VCaP (cell line): ENCODE results near the gene KCNK3.

Experiments used
- H3K27ac ChIP-seq: fragments of 450-650 bp; 2 replicates; pipeline ENCODE4 v1.5.1; 2017
- TF ChIP-seq, protein P1 (sequence below): fragments of 450-650 bp; conservative IDR thresholded peaks from 2 replicates; pipeline ENCODE4 v1.5.1; 2017; ENCODE audit warnings: mild to moderate bottlenecking, moderate library complexity

The KCNK3 gene

DNA sequence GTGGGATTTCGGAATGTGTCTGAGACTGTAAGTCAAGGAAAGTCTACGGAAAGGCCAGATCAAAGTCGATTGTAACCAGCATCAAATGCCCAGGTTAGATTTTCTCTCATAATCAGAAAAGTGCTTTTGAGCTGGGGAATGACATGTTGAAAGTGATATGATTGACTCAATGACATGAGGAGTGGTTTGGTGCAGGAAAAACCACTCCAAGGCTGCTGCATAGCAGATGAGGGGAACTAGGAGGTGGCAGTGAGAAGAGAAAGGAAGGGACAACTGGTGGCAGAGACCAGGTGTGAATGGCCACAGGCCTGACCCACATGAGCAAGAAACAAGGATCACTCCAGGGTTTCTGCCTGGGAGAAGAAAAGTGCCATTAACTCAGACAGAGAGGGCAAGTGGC, 72.4 kb downstream of the KCNK3 start:
- H3K27ac ChIP-seq = peak overlapping the region; percentile 100
- TF ChIP-seq, protein P1, sequence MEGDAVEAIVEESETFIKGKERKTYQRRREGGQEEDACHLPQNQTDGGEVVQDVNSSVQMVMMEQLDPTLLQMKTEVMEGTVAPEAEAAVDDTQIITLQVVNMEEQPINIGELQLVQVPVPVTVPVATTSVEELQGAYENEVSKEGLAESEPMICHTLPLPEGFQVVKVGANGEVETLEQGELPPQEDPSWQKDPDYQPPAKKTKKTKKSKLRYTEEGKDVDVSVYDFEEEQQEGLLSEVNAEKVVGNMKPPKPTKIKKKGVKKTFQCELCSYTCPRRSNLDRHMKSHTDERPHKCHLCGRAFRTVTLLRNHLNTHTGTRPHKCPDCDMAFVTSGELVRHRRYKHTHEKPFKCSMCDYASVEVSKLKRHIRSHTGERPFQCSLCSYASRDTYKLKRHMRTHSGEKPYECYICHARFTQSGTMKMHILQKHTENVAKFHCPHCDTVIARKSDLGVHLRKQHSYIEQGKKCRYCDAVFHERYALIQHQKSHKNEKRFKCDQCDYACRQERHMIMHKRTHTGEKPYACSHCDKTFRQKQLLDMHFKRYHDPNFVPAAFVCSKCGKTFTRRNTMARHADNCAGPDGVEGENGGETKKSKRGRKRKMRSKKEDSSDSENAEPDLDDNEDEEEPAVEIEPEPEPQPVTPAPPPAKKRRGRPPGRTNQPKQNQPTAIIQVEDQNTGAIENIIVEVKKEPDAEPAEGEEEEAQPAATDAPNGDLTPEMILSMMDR = no peak

DNA sequence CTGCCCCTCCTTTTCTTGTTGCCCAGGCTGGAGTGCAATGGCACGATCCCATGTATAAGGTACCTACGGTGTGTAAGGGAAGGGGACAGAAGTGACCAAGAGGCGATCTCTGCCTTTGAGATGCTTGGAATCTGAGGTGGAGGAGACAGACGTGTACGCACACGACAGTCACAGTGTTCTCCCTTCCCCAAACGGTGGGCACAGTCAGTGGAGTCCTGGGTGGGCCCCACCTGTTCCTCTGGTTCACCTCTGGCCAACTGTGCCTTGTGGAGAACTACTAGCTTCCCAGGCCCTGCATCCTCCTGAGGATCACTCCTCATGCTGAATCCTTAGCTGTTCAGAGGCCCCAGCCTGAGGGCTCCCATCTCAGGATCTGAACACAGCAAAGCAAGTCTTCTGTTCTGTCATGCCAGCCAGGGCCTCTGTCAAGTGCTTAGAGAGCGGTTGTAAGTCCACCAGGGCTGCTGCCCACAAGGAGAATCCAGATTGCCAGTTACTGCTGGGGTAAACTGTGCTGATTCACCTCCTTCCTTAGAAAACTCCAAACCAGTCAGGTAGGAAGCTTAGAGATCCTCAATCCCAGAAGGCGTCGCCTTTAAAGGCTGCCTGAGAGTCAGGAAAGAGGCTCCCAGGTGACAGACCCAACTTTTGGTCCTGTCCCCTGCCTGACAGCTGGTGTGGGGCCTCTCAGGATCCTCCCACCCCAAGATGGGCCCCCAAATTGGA, 73.1 kb downstream of the KCNK3 start:
- peak overlapping the region; percentile 100 for H3K27ac ChIP-seq
- TF ChIP-seq, protein P1 = no peak

DNA sequence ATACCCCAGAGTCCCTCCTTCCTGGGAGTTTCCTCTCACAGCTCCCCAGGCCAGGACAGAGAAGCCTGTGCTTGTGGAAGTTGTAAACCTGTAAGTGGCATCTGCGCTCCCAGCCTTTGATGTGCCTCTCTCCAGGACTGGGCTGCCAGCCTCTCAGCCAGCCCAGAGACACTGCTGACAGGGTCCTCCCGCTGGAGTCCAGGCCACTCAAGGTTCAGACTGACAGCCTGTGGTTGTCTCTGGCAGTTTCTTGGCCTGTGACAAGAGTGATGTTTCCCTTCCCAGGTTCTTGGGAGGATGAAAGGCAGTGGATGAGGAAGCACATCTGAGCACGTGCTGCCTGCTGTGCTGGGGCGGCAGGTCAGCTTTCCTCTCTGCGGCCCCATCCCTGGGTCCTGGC, 74.6 kb downstream of the KCNK3 start:
- H3K27ac ChIP-seq = peak overlapping the region; percentile 100
- TF ChIP-seq, protein P1 = no peak

DNA sequence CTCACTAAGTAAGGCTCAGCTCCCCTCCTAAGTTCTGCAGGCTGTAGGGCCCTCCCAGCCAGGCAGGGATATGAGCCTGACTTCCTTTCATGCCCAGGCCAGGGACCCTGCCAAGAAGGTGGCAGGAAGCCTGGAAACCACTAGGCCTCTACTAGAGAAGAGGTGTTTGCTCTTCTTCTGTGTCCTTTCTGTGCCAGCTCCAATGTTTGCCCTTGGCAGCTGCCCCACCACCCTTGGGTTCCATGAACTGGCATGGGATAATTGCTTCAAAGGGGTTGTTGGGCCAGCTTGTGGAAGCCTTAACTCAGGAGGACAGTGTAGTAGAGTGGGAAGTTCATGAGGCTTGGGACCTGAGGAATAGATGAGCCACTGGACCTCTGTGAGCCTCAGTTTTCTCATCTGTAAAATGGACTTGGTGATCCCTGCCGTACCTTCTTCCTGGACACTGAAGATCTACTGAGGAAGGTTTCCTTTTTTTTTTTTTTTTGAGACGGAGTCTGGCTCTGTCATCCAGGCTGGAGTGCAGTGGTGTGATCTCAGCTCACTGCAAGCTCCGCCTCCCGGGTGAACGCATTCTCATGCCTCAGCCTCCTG, 75.5 kb downstream of the KCNK3 start:
- peak overlapping the region; percentile 100 for H3K27ac ChIP-seq
- TF ChIP-seq, protein P1 = no peak

DNA sequence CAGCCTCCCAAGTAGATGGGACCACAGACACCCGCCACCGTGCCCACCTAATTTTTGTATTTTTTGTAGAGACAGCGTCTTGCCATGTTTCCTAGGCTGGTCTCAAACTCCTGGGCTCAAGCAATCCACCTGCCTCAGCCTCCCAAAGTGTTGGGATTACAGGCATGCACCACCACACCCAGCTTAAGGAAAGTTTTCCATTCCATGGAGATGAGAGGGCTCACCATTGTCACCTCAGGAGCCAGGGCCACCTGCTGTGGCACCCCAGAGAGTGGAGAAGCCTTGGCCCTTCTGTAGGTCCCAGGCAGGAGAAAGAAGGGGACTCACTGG, 76.2 kb downstream of the KCNK3 start:
- H3K27ac ChIP-seq = peak overlapping the region; percentile 100
- TF ChIP-seq, protein P1 = no peak

DNA sequence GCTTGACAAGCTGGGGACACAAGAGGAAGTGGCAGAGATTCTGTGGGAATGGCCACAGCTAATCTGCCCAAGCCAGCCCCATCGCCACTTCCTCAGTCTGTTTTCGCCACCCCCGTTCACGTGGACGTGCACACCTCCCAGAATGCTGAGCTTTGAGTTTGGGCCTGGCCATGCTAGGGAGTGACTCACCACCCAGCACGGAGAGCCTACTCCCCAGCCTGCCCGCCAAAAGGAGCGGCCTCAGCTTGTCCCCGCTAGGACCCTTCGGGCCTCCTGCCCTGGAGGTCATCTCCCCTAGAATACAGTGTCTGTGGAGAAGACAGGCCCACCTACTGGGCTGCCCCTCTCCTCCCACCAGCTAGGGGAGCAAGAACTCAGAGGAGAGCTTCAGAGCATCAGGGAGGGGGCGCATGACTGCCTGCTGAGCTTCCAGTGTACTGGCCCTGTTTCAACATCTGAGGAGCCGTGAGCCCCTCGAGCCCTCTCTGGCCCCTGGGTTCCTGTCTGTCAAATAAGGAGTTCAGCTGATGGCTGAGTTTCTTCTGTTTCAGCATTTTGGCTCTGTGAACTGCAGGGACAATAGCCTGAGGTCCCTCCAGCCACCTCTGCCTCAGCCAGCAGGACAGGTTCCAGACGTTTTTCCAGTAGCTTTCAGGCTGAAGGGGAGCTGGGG, 76.7 kb downstream of the KCNK3 start:
- TF ChIP-seq, protein P1 = no peak
- peak overlapping the region; percentile 100 for H3K27ac ChIP-seq

DNA sequence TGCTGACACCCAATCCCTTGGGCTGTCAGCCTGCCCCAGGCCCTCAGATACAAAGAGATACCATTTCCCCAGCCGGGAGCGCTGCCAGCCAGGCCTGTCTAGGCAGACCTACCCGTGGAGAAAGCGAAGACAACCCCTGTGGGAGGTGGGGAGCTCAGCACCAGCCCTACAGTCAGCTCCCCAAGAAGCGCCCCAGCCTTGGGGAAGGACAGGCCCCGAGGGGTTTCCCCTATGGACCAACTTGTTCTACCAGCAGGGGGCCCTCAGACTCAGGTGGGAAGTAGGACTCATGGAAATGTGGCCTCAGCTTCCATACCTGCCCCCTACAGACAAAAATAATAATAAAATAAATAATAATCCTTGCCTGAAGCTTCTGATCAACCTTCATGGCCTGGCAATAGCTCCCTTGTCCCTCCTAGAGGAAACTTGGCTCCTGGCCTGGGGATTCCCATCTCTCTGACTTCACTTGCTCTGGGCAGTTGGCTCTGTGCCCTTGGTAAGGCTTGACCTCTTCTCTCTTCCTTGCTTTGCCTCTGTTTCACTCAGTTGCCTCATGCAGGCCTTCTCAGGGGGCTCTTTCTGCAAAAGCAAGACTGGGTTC, 78.6 kb downstream of the KCNK3 start:
- TF ChIP-seq, protein P1 = peak; percentile 27; the same call in 1 of the 2 replicates
- H3K27ac ChIP-seq = peak overlapping the region; percentile 100
